Fibroblast of skin of left biceps (primary cell): ENCODE data around the gene HOATZ.
A peak's percentile ranks its signal among the peaks of the same experiment; 100 is the strongest.

Experiments
- DNase-seq, 2 experiments: peaks; one replicate each; pipeline ENCODE4 v3.0.0-alpha.2; 2013; ENCODE audit warnings: low read depth in 2 of 2

HOATZ gene

GRCh38 chr11:111522426-111522825 lies 7.8 kb downstream of the HOATZ start:
- DNase-seq, result no peak

GRCh38 chr11:111523343-111523742 lies 8.8 kb downstream of the HOATZ start:
- DNase-seq, result no peak

DNA sequence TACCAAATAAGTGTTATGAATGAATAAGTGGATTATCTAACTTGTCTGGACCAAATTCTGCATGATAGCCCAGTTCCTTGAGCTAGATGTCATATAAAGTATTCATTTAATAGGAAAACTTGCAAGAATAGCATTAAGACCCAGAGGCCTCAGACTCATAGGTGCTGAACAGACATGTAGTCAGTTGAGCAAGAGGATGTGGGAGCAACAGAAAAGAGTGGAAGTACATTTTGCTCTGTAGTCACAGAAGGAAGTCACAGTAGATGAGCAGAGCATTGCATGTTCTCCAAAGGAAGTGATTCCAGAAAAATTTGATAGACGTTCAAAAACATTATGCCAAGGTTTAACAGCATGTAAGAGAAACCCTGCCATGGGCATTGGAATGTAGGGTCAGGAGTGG lies 9.5 kb downstream of the HOATZ start:
- DNase-seq, result no peak

GRCh38 chr11:111525456-111525855 lies 10.9 kb downstream of the HOATZ start:
- no peak for DNase-seq

- DNase-seq, result no peak
These were observed 11.9 kb downstream of the HOATZ start for GRCh38 chr11:111526501-111526900.

DNA sequence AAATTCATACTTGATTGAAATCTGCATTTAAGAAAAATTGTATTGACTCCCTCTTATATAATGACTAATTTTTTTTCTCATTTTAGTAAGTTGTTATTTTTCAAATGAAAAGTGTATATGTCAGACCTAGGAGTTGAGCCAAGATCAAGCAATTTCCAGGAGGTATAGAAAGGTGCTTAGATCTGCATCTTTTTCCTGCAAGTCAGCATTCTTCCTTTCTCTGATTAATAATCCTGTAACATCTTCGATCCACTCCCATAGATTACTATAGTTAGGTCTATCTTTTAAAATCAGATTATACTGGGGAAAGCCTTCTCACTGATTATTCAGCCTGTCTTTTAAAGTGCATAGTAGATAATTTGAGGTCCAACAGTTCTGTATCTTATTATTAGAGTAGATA lies 12.7 kb downstream of the HOATZ start:
- no peak for DNase-seq

DNA sequence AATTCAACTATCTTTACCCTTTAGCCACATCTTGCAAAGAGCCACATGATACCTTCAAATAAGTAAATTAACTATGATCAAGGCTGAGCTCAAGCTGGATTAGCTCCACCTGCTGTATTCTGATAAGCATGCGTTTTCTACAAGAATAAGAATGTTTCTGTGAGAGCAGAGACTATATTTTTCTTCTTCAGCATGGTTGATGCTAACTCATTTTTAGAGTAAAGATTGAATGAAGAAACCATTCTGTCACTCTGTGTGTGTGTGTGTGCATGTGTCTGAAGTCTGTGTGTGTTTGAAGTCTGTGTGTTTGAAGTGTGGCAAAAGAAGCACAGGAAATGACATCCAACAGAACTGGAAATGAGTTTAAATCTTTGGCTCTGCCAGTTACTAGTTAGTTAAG lies 14.0 kb downstream of the HOATZ start:
- DNase-seq, result no peak

GRCh38 chr11:111530091-111530490 lies 15.5 kb downstream of the HOATZ start:
- DNase-seq, result no peak

- DNase-seq, result no peak
These were observed 16.6 kb downstream of the HOATZ start for GRCh38 chr11:111531136-111531535.

DNA sequence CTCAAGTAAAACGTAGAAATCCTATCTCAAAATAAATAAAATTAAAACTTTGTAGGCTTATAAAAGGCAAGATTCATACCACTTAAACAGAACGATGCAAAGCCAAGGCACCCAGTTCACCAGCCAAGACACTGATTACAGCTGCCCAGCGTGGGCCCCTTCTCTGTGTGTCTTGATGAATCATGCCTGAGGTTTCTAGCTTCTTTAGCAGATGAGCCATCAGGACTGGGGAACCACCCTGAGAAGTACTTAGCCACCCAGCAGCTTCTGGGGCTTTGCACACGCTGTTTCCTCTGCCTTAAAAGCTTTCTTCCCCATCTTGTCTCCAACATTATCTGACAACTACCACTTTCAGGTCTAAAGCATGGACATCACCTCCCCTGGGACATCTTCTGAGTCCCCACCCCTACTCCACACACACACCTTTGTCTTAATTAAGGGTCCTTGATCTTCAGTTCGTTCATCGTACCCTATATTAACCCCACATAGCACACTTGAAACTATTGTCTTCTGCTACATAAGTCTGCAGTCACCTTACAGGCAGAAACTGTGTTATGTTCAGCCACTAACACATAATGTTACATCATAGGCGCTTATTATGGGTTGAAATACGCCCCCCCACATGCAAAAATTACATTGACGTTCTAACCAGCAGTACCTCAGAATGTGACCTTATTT lies 17.2 kb downstream of the HOATZ start:
- peak; percentile 62 to 65 for DNase-seq

DNA sequence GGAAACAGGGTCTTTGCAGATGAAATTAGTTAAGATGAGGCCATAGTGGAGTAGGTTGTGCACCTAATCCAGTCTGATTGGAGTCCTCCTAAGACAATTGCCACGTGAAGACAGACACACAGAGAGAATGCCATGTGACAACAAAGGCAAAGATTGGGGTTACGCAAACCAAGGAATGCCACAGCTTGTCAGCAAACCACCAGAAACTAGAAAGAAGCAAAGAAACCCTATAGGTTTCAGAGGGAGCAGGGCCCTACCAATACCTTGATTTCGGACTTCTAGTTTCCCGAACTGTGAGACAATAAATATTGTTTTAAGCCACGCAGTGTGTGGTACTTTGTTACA lies 17.8 kb downstream of the HOATZ start:
- DNase-seq, result no peak

- no peak for DNase-seq
These were observed 20.7 kb downstream of the HOATZ start for GRCh38 chr11:111535281-111535680.

GRCh38 chr11:111537336-111537860 lies 22.8 kb downstream of the HOATZ start:
- DNase-seq, result no peak

GRCh38 chr11:111538407-111539114 lies 24.0 kb downstream of the HOATZ start:
- no peak for DNase-seq

DNA sequence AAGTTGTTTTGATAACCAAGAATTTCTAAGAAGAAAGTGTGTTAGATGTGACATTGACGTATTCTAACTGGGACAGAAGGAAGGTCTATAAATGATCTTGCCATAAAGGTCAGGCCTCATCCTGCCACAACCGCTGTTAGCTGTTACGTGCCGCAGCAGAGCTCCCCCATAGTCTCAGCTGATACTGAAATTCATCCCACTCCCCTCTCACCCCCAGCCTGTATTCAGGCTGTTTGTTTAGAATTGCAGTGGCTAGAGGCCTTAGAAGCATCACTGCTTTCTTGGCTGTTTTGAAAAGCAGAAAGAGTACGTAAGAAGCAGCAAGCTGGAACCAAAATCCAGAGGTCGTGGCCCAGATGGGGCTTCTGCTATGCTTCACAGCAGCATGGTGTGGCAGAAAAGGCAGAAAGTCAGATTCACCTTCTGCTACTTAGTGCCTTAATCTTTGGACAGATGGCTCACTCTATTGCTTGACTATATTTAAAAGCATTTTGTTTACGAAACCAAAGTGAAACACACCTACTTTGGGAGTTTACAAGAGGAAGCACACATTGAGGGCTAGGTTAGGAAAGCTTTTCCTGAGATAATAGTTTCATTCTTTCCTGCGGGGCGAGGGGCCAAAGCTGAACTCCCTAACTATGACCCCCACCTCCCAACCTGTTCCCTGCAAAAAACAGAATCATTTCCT lies 25.0 kb downstream of the HOATZ start:
- DNase-seq, result no peak

GRCh38 chr11:111540114-111540936 lies 25.7 kb downstream of the HOATZ start, which contains the start of gene LAYN:
Gene LAYN, plus strand, starts transcription at chr11:111540720. Its CDS starts 124 bp downstream, at chr11:111540844.
- no peak for DNase-seq

DNA sequence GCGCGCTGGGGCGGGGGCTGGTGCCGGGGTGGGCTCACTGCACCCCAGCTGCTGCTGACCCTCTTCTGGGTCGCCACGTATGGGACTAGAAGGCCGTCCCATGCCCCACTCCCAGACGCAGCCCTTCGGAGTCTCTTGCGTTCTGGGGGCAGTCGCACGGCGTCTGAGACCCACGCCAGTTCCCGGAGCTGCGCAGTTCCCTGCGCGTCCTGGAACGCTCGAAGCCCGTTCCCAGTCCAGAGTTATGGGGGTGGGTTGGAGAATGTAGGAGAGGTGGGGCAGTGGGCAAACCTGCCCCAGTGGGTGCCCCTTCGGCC lies 26.3 kb downstream of the HOATZ start:
- DNase-seq, result no peak

- no peak for DNase-seq
These were observed 26.9 kb downstream of the HOATZ start for GRCh38 chr11:111541254-111542061.

DNA sequence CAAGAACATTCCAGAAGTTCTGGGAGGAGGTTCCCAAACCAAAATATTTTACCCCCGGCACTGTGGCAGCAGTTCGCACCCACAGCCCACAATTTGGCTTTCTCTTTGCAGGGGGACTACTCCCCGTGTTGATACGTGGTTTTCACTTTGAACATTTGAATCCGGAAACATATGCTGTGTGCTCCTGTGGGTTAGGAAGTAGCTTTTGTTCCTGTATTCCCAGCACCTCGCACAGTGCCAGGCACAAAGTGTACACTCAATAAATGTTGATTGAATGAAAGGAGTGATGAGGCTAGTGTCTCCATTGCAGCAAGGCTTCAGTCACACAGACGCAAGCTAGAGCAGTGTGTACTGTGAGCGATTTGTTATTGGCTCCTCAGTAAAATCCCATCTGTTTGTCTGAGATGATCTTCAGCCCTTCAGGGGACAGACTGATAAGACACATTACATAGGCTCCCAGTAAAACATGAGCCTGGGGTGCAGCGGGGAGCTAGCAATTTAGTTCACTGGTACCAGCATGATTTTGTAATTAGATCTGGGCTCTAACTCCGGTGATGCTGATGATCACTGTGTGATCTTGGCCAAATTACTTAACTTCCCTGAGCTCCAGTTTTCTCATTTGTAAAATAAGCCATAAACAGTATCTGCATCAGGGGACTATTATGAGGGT lies 28.2 kb downstream of the HOATZ start:
- no peak for DNase-seq

GRCh38 chr11:111548525-111548924 lies 33.9 kb downstream of the HOATZ start:
- DNase-seq, result no peak
